ENCODE measurements around the gene NHLH1. TPM values are rescaled to one million over a fixed set of nuclear protein-coding genes. Genes with fewer than 3 reads are reported as not detected.

The NHLH1 gene
- total RNA-seq, 4 donors from 2014 or later, result not detected

- Histone ChIP-seq H3K4me3 (replicated peaks in 1 of 3) (no peak overlapping the region), H3K27me3 (no peaks in the 10 kb centered on the region), H3K9me3 (no peaks in the 10 kb centered on the region), H3K27ac (no peak overlapping the region), H3K36me3 (no peaks in the 10 kb centered on the region), H3K4me1 (peaks cover 0 to 9% of the 10 kb centered on the region in 2 donors)
- intact Hi-C loops (cut with DNase I), result no loop called here
- DNase-seq, result no peak
- 61 to 68% methylated on average over 15 to 19 of the region's 19 CpGs for WGBS, 2 donors
- TF ChIP-seq CTCF (IDR thresholded peaks at IDR 0.05) (no peak), POLR2A (IDR thresholded peaks at IDR 0.05) (no peak)
Observed at GRCh38 chr1:160410406-160411005, 43.6 kb downstream of the NHLH1 start.

- no peaks in the 10 kb centered on the region for H3K36me3 ChIP-seq
- no peak for TF ChIP-seq POLR2A (IDR thresholded peaks at IDR 0.05)
- no peak for TF ChIP-seq CTCF (IDR thresholded peaks at IDR 0.05)
- intact Hi-C loops (cut with DNase I), result no loop called here
- H3K4me3 ChIP-seq (replicated peaks in 1 of 3), result no peak overlapping the region
- WGBS, 2 donors, result 45 to 48% methylated on average over 6 of the region's 6 CpGs
- H3K27me3 ChIP-seq, result no peaks in the 10 kb centered on the region
- no peak for DNase-seq
- H3K27ac ChIP-seq, result no peak overlapping the region
- H3K4me1 ChIP-seq, result peaks cover 0 to 5% of the 10 kb centered on the region in 2 donors
- no peaks in the 10 kb centered on the region for H3K9me3 ChIP-seq
Observed at GRCh38 chr1:160411271-160412027, 44.6 kb downstream of the NHLH1 start.

- Histone ChIP-seq H3K4me3 (replicated peaks in 1 of 3) (no peak overlapping the region), H3K27ac (no peak overlapping the region), H3K4me1 (peaks cover 0 to 5% of the 10 kb centered on the region in 2 donors), H3K36me3 (no peaks in the 10 kb centered on the region), H3K9me3 (no peaks in the 10 kb centered on the region), H3K27me3 (no peaks in the 10 kb centered on the region)
- WGBS, 2 donors, result 85 to 96% methylated on average over 3 of the region's 3 CpGs
- no peak for TF ChIP-seq POLR2A (IDR thresholded peaks at IDR 0.05)
- no peak for TF ChIP-seq CTCF (IDR thresholded peaks at IDR 0.05)
- intact Hi-C loops (cut with DNase I), result no loop called here
- DNase-seq, result no peak
Observed at GRCh38 chr1:160412028-160412362, 45.1 kb downstream of the NHLH1 start.

- no peak overlapping the region for H3K27ac ChIP-seq
- intact Hi-C loops (cut with DNase I), result no loop called here
- no peak for TF ChIP-seq POLR2A (IDR thresholded peaks at IDR 0.05)
- TF ChIP-seq CTCF (IDR thresholded peaks at IDR 0.05), result no peak
- no peaks in the 10 kb centered on the region for H3K9me3 ChIP-seq
- no peaks in the 10 kb centered on the region for H3K27me3 ChIP-seq
- no peak for DNase-seq
- H3K4me1 ChIP-seq, result no peaks in the 10 kb centered on the region
- no peaks in the 10 kb centered on the region for H3K36me3 ChIP-seq
- 91 to 97% methylated on average over 3 of the region's 3 CpGs for WGBS, 2 donors
- H3K4me3 ChIP-seq (replicated peaks in 1 of 3), result no peak overlapping the region
Observed at GRCh38 chr1:160413716-160414115, 46.8 kb downstream of the NHLH1 start.

GRCh38 chr1:160414881-160415280 is 48.0 kb downstream of the NHLH1 start:
- DNase-seq, result no peak
- no peaks in the 10 kb centered on the region for H3K36me3 ChIP-seq
- H3K27ac ChIP-seq, result no peak overlapping the region
- H3K4me3 ChIP-seq (replicated peaks in 1 of 3), result no peak overlapping the region
- intact Hi-C loops (cut with DNase I), result no loop called here
- no peaks in the 10 kb centered on the region for H3K9me3 ChIP-seq
- no peaks in the 10 kb centered on the region for H3K4me1 ChIP-seq
- no peak for TF ChIP-seq CTCF (IDR thresholded peaks at IDR 0.05)
- TF ChIP-seq POLR2A (IDR thresholded peaks at IDR 0.05), result no peak
- H3K27me3 ChIP-seq, result no peaks in the 10 kb centered on the region
- WGBS, 2 donors, result 86 to 90% methylated on average over 2 of the region's 2 CpGs
